Liver (tissue), 3 donors: ENCODE data around the gene CAMSAP3.

Source experiments
- GABPA ChIP-seq, 2 donors: IDR thresholded peaks in 1 of 2; conservative IDR thresholded peaks in 1 of 2; 2 replicates each; pipeline ENCODE4 v1.6.1; 2016; ENCODE audit warnings: antibody characterized with exemption in 2 of 2, mild to moderate bottlenecking in 1 of 2, moderate library complexity in 1 of 2
- YY1 ChIP-seq: IDR thresholded peaks from 2 replicates; pipeline ENCODE4 v1.6.1; 2016; ENCODE audit warnings: antibody characterized with exemption, mild to moderate bottlenecking
- TF ChIP-seq, protein P1 (sequence below): fragments of 150-350 bp; IDR thresholded peaks from 2 replicates; pipeline ENCODE4 v1.5.1; 2017; ENCODE audit warnings: improper control_type of control experiment, low read depth, low read length; ENCODE audit not compliant: missing input control
- donor health status: healthy.
- donor health status: healthy.

DNA sequence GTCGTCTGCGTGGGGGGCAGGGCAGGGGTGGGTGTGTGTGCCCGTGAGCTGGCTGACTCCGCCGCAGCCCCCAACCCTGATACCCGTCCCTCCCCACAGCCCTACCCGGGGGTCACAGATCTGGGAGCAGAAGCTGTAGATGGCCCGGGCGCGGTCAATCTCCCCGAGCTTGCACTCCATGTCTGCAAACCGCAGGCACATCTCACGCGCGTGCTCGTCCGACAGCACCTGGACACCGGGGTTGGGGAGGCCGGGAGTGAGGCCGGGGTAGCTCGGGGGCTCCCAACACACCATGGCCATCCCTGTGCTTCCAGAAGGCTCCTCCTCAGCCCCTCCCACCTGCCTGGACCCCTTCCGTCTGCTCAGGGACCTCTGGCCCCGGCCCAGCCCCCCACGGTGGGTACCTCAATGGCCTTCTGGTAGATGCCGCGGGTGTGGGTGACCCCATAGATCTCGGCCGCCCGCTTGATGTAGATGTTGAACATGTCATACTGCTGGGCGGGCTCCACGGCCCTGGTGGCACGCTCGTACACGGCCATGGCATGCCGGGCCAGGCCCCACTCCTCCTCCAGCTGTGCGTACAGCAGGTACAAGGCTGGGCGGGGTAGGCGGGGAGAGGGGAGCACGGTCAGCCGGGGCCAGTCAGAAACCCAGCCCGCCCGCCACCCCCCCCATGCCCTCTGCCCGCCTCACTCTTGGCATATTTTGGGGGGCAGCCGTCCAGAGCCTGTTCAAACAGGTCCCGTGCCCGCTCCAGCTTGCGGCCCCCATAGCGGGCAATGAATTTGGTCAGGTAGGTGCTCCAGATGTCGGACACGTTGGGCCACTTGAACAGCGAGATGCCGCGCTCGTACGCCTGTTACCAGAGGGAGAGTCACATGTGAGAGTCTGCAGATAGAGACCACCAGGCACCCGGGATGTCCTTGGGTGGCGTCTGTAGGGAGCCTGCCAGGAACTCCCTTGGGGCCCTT, 25.1 kb downstream of the CAMSAP3 start:
- no peak for TF ChIP-seq YY1
- TF ChIP-seq, protein P1, sequence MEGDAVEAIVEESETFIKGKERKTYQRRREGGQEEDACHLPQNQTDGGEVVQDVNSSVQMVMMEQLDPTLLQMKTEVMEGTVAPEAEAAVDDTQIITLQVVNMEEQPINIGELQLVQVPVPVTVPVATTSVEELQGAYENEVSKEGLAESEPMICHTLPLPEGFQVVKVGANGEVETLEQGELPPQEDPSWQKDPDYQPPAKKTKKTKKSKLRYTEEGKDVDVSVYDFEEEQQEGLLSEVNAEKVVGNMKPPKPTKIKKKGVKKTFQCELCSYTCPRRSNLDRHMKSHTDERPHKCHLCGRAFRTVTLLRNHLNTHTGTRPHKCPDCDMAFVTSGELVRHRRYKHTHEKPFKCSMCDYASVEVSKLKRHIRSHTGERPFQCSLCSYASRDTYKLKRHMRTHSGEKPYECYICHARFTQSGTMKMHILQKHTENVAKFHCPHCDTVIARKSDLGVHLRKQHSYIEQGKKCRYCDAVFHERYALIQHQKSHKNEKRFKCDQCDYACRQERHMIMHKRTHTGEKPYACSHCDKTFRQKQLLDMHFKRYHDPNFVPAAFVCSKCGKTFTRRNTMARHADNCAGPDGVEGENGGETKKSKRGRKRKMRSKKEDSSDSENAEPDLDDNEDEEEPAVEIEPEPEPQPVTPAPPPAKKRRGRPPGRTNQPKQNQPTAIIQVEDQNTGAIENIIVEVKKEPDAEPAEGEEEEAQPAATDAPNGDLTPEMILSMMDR, result no peak
- TF ChIP-seq GABPA (IDR thresholded peaks at IDR 0.05 in 1 of 2, conservative IDR thresholded peaks at IDR 0.05 in 1 of 2), result no peak
